HepG2 (cell line): ENCODE results near the gene PRKCD. TPM values are rescaled to one million over a fixed set of nuclear protein-coding genes. Genes with fewer than 3 reads are reported as not detected.
A peak's percentile ranks its signal among the peaks of the same experiment; 100 is the strongest.

Experiments
- ATAC-seq: fragments of 200-7000 bp; cut with Tn5 transposase; 3 replicates; pipeline ENCODE4 v1.9.1; 2020; ENCODE audit warnings: mild to moderate bottlenecking, moderate library complexity
- BruUV-seq: library from RNA; stranded (reverse); fragments of 400-500 nt; replicated peaks from 2 replicates; lab custom pipeline; 2021; lab: Mats Ljungman, UMichigan
- CTCF ChIA-PET: fragments of 300-600 bp; formaldehyde crosslinking; extraction: SDS; loops from one replicate; lab custom pipeline; 2021; ENCODE audit warnings: low total read pairs, inconsistent platforms, low intra/inter-chr PET ratio; lab: Yijun Ruan, JAX
- POLR2A ChIA-PET: fragments of 350-600 bp; sonication (Branson Sonifier 250); formaldehyde crosslinking; loops from one replicate; lab custom pipeline; 2020; ENCODE audit warnings: antibody characterized with exemption, inconsistent platforms; lab: Yijun Ruan, JAX
- DNase-seq: peaks from one replicate; pipeline ENCODE4 v3.0.0-alpha.2; 2015; ENCODE audit warnings: low spot score
- FAIRE-seq: peaks from 3 replicates; lab custom pipeline; 2011; peaks lifted over from hg19 to GRCh38; lab: Jason Lieb, UNC
- H2AFZ ChIP-seq: one replicate; pipeline ENCODE4 v1.6.1; 2011; ENCODE audit warnings: low read length, inconsistent platforms
- H3K27ac ChIP-seq: fragments of 300-600 bp; 3 replicates; pipeline ENCODE4 v1.8.0; 2011; ENCODE audit warnings: mixed run types, mild to moderate bottlenecking, mixed read lengths, low read length, inconsistent platforms; ENCODE audit not compliant: insufficient read depth; ENCODE audit errors: extremely low read length
- H3K27me3 ChIP-seq, 2 experiments: fragments of 200-600 bp in 1 of 2; 2 replicates in 1 of 2; 3 replicates in 1 of 2; pipeline versions ENCODE4 v1.6.0 to v1.8.0; 2011; ENCODE audit warnings: low read length in 2 of 2, mild to moderate bottlenecking in 2 of 2, moderate library complexity in 2 of 2, inconsistent platforms in 1 of 2; ENCODE audit not compliant: insufficient read depth in 2 of 2, control insufficient read depth in 1 of 2
- H3K36me3 ChIP-seq, 2 experiments: fragments of 200-600 bp in 1 of 2; replicated peaks in 1 of 2; 2 replicates in 1 of 2; 3 replicates in 1 of 2; pipeline versions ENCODE4 v1.5.1 to v1.8.0; 2011; ENCODE audit warnings: low read length in 2 of 2, inconsistent platforms in 1 of 2; ENCODE audit not compliant: insufficient read depth in 2 of 2, control insufficient read depth in 1 of 2
- H3K4me1 ChIP-seq: 2 replicates; pipeline ENCODE4 v1.5.1; 2012; ENCODE audit warnings: low read length, inconsistent platforms; ENCODE audit not compliant: insufficient read depth
- H3K4me2 ChIP-seq: 2 replicates; pipeline ENCODE4 v1.6.0; 2011; ENCODE audit warnings: low read depth, low read length, inconsistent platforms
- H3K4me3 ChIP-seq, 3 experiments: fragments of 200-600 bp in 1 of 3; sonication (generic), shearing (Covaris generic) in 1 of 3; replicated peaks in 1 of 3; 2 replicates each; pipeline ENCODE4 v1.5.1; 2011 to 2016; ENCODE audit warnings: low read length in 3 of 3, inconsistent platforms in 2 of 3, low read depth in 2 of 3, mild to moderate bottlenecking in 2 of 3, control low read depth in 1 of 3, mixed read lengths in 1 of 3; ENCODE audit not compliant: insufficient read depth in 1 of 3
- H3K79me2 ChIP-seq: one replicate; pipeline ENCODE4 v1.6.1; 2011; ENCODE audit warnings: low read length, inconsistent platforms; ENCODE audit not compliant: insufficient read depth
- H3K9ac ChIP-seq: 2 replicates; pipeline ENCODE4 v1.6.0; 2011; ENCODE audit warnings: mild to moderate bottlenecking, low read depth, low read length, inconsistent platforms; ENCODE audit not compliant: insufficient read depth
- H3K9me3 ChIP-seq: 2 replicates; pipeline ENCODE4 v1.5.1; 2012; ENCODE audit warnings: mild to moderate bottlenecking, low read length
- H4K20me1 ChIP-seq: 2 replicates; pipeline ENCODE4 v1.6.0; 2011; ENCODE audit warnings: inconsistent platforms, mild to moderate bottlenecking, low read length, moderate library complexity; ENCODE audit not compliant: insufficient read depth
- ATAD3A ChIP-seq: sonication (generic); formaldehyde crosslinking; IDR thresholded peaks from 2 replicates; pipeline ENCODE4 v1.4.0; 2020; ENCODE audit warnings: missing genetic modification reagents
- CBFB ChIP-seq: sonication (generic); formaldehyde crosslinking; IDR thresholded peaks from 2 replicates; pipeline ENCODE4 v1.4.0; 2020; ENCODE audit warnings: missing genetic modification reagents
- DMAP1 ChIP-seq: IDR thresholded peaks from 2 replicates; pipeline ENCODE4 v1.6.1; 2016
- GMEB2 ChIP-seq: IDR thresholded peaks from 2 replicates; pipeline ENCODE4 v1.6.1; 2016; ENCODE audit warnings: missing biosample characterization, missing genetic modification reagents, low read depth
- HNF1B ChIP-seq: sonication (generic); formaldehyde crosslinking; IDR thresholded peaks from 2 replicates; pipeline ENCODE4 v1.5.1; 2020; ENCODE audit warnings: mild to moderate bottlenecking, moderate library complexity, missing genetic modification reagents
- MEIS2 ChIP-seq: sonication (generic); formaldehyde crosslinking; IDR thresholded peaks from 2 replicates; pipeline ENCODE4 v1.9.0; 2021; ENCODE audit warnings: mild to moderate bottlenecking, missing genetic modification reagents
- PBX2 ChIP-seq: IDR thresholded peaks from 2 replicates; pipeline ENCODE4 v1.6.1; 2016; ENCODE audit warnings: control low read depth
- POLR2G ChIP-seq: fragments of 200-400 bp; formaldehyde crosslinking; IDR thresholded peaks from 2 replicates; pipeline ENCODE4 v1.6.1; 2018; ENCODE audit warnings: mild to moderate bottlenecking, low read depth, low read length, moderate library complexity
- RORA ChIP-seq: sonication (generic); formaldehyde crosslinking; IDR thresholded peaks from 2 replicates; pipeline ENCODE4 v1.5.0; 2020; ENCODE audit warnings: mild to moderate bottlenecking, missing genetic modification reagents, moderate library complexity
- SMAD1 ChIP-seq: sonication (generic); formaldehyde crosslinking; IDR thresholded peaks from 2 replicates; pipeline ENCODE4 v1.4.0; 2020; ENCODE audit warnings: missing genetic modification reagents, low read depth, mild to moderate bottlenecking, borderline replicate concordance
- ZBTB21 ChIP-seq: sonication (generic); formaldehyde crosslinking; IDR thresholded peaks from 2 replicates; pipeline ENCODE4 v1.4.0; 2020; ENCODE audit warnings: missing genetic modification reagents
- ZMAT3 ChIP-seq: sonication (generic); formaldehyde crosslinking; conservative IDR thresholded peaks from 2 replicates; pipeline ENCODE4 v1.7.0; 2021; ENCODE audit warnings: missing genetic modification reagents
- ZNF350 ChIP-seq: sonication (generic); formaldehyde crosslinking; IDR thresholded peaks from 2 replicates; pipeline ENCODE4 v1.4.0; 2020; ENCODE audit warnings: mild to moderate bottlenecking, low read depth, missing genetic modification reagents, borderline replicate concordance
- ZNF75D ChIP-seq: sonication (generic); formaldehyde crosslinking; IDR thresholded peaks from 2 replicates; pipeline ENCODE4 v1.8.1; 2023; ENCODE audit warnings: missing genetic modification reagents, mild to moderate bottlenecking, borderline replicate concordance
- ZNF782 ChIP-seq: sonication (generic); formaldehyde crosslinking; IDR thresholded peaks from 2 replicates; pipeline ENCODE4 v1.4.0; 2020; ENCODE audit warnings: missing genetic modification reagents, mild to moderate bottlenecking, borderline replicate concordance
- WGBS: methylation state at CpG from one replicate; pipeline ENCODE4 v1.1.6; 2017; ENCODE audit warnings: low lambda C conversion rate; 5-methylcytosine and 5-hydroxymethylcytosine counted together
- in situ Hi-C: cut with HindIII; loops from 2 replicates; pipeline ENCODE4 v1.10.0; 2017; ENCODE audit warnings: low pct_unique_long_range_greater_than_20kb; ENCODE audit not compliant: extremely low pct_ligation_motif_present
- intact Hi-C: fragments of 100-400 bp; cut with micrococcal nuclease; formaldehyde crosslinking; loops from one replicate; pipeline ENCODE4 v1.10.0; 2022; ENCODE audit not compliant: unreplicated experiment
- polyA plus RNA-seq, 8 experiments: library from polyadenylated mRNA; depleted of rRNA in 3 of 8; stranded (reverse) in 7 of 8; unstranded in 1 of 8; fragments of >200 nt; fragmentation: Illumina TruSeq in 4 of 8; extraction: Trizol in 4 of 8; gene quantifications; 2 replicates each; pipeline versions ENCODE4 v1.2.1 to v1.2.3, GENCODE V29; 2011 to 2016; ENCODE audit warnings: low read depth in 4 of 8, missing spikeins in 1 of 8, mixed read lengths in 1 of 8; ENCODE audit not compliant: insufficient read depth in 1 of 8
- total RNA-seq, 5 experiments: library from RNA; depleted of rRNA; stranded (reverse); fragments of >200 nt; fragmentation: Illumina TruSeq; extraction: Trizol; gene quantifications; 2 replicates each; pipeline ENCODE4 v1.2.3, GENCODE V29; 2016; ENCODE audit warnings: low read depth in 1 of 5

The PRKCD gene
- total and polyA plus RNA-seq, 2 of the 13 experiments (the other 11 are each of a cell fraction or from before 2014, with no cell fraction given) = 1.6 to 40.7 TPM

GRCh38 chr3:53161820-53162671, 1.0 kb downstream of the PRKCD start:
- H3K9me3 ChIP-seq = no peaks in the 10 kb centered on the region
- ChIA-PET CTCF (interaction anchor here (1.2 kb wide), 1 partner anchor 34 kb away, joined by 4 read pairs; no protein-coding TSS in a partner anchor), POLR2A (no interaction called here)
- H3K4me2 ChIP-seq = peak overlapping the region; percentile 99
- H2AFZ ChIP-seq = no peak overlapping the region
- H3K9ac ChIP-seq = peak overlapping the region; percentile 87
- peak overlapping the region; percentile 17 for H3K27ac ChIP-seq
- peaks cover 19% of the 10 kb centered on the region for H3K79me2 ChIP-seq
- in situ Hi-C loops (no loop called here), intact Hi-C loops (no loop called here)
- H3K4me3 ChIP-seq = peak overlapping the region; percentile 87 to 97 (median 94)
- ATAC-seq (no peak), FAIRE-seq (no peak), DNase-seq (no peak)
- 3% methylated on average over 25 of the region's 49 CpGs for WGBS
- H3K36me3 ChIP-seq = peaks cover 4 to 6% of the 10 kb centered on the region in 2 experiments; a peak in 2 of 5 replicates
- H4K20me1 ChIP-seq = peaks cover 3% of the 10 kb centered on the region
- peaks cover 66% of the 10 kb centered on the region for H3K4me1 ChIP-seq
- no TSS peak for BruUV-seq
- H3K27me3 ChIP-seq = no peaks in the 10 kb centered on the region
- TF ChIP-seq DMAP1 (CRISPR knock-in tag) (0 out of 2 replicates have a peak, but pooled peaks have one; percentile 6), HNF1B (no peak), ZBTB21 (CRISPR knock-in tag) (no peak), RORA (CRISPR knock-in tag) (no peak), CBFB (no peak), ATAD3A (no peak), MEIS2 (CRISPR knock-in tag) (no peak), GMEB2 (CRISPR knock-in tag) (no peak), ZNF350 (CRISPR knock-in tag) (0 out of 2 replicates have a peak, but pooled peaks have one; percentile 37), PBX2 (no peak), SMAD1 (0 out of 2 replicates have a peak, but pooled peaks have one; percentile 55), ZNF782 (0 out of 2 replicates have a peak, but pooled peaks have one; percentile 10), ZNF75D (no peak), ZMAT3 (no peak), POLR2G (no peak)
